ENCODE data around the gene PYM1. TPM values are rescaled to one million over a fixed set of nuclear protein-coding genes. Genes with fewer than 3 reads are reported as not detected.

Gene PYM1
- total RNA-seq, 1 experiment from 2014 or later: 58.9 TPM

- Histone ChIP-seq H3K23ac (ENCODE audit: insufficient read length, low read depth, low read length) (no peak overlapping the region), H3K79me1 (ENCODE audit: insufficient read depth, low read depth, low read length, poor library complexity, severe bottlenecking) (no peaks in the 10 kb centered on the region), H3K23me2 (ENCODE audit: insufficient read length, low read depth, low read length, poor library complexity, severe bottlenecking) (no peaks in the 10 kb centered on the region), H2BK120ac (ENCODE audit: low read depth, low read length, poor library complexity, severe bottlenecking) (no peak overlapping the region), H3K27ac (ENCODE audit: insufficient read length, low read depth, low read length) (no peak overlapping the region), H2AK5ac (ENCODE audit: insufficient read length, low read length) (no peak overlapping the region), H3K9ac (ENCODE audit: extremely low read depth, insufficient read length, low read length) (no peak overlapping the region), H2AFZ (ENCODE audit: low read length) (no peak overlapping the region), H2BK15ac (ENCODE audit: low read depth, low read length) (no peak overlapping the region), H3K27me3 (ENCODE audit: insufficient read depth, low read length) (no peaks in the 10 kb centered on the region), H4K20me1 (ENCODE audit: control insufficient read depth, insufficient read depth, insufficient read length) (no peaks in the 10 kb centered on the region), H3K18ac (ENCODE audit: insufficient read length, low read depth, low read length) (no peak overlapping the region), H4K91ac (ENCODE audit: insufficient read length, low read depth, low read length) (no peak overlapping the region), H3K4me2 (ENCODE audit: insufficient read depth, insufficient read length, low read length) (no peak overlapping the region), H2BK5ac (ENCODE audit: insufficient read length, low read length) (no peak overlapping the region), H3K14ac (ENCODE audit: insufficient read depth, low read length) (no peak overlapping the region), H4K8ac (replicated peaks; ENCODE audit: insufficient read length, low read depth, low read length) (no peak overlapping the region), H3K79me2 (ENCODE audit: insufficient read depth, low read length) (no peaks in the 10 kb centered on the region), H2BK20ac (ENCODE audit: low read depth, low read length, poor library complexity, severe bottlenecking) (no peak overlapping the region), H3K56ac (ENCODE audit: insufficient read length, low read depth, low read length) (no peak overlapping the region), H2BK12ac (ENCODE audit: insufficient read length, low read depth, low read length) (no peak overlapping the region), H4K5ac (ENCODE audit: insufficient read length, low read depth, low read length) (no peak overlapping the region), H3T11ph (ENCODE audit: low read length) (no peak overlapping the region), H3K4me1 (ENCODE audit: insufficient read depth, low read length) (no peaks in the 10 kb centered on the region), H3K9me3 (ENCODE audit: control insufficient read depth, low read depth, low read length) (no peaks in the 10 kb centered on the region), H3K4ac (ENCODE audit: low read depth, low read length) (no peak overlapping the region)
- H3K27me3 Mint-ChIP-seq (ENCODE audit: low read depth): no peaks in the 10 kb centered on the region; the same call in 1 of the 2 replicates
- WGBS (ENCODE audit: extremely low coverage, insufficient read length, low lambda C conversion rate): no CpG with 5 or more reads among the region's 8 CpGs
- peaks cover 0 to 4% (median 0%) of the 10 kb centered on the region in 3 experiments; a peak in 1 of 7 replicates for H3K36me3 Mint-ChIP-seq (ENCODE audit: insufficient read depth in 1 of 3, low read depth in 3 of 3)
- H3K27ac Mint-ChIP-seq: no peak overlapping the region
- TF ChIP-seq, protein P1, sequence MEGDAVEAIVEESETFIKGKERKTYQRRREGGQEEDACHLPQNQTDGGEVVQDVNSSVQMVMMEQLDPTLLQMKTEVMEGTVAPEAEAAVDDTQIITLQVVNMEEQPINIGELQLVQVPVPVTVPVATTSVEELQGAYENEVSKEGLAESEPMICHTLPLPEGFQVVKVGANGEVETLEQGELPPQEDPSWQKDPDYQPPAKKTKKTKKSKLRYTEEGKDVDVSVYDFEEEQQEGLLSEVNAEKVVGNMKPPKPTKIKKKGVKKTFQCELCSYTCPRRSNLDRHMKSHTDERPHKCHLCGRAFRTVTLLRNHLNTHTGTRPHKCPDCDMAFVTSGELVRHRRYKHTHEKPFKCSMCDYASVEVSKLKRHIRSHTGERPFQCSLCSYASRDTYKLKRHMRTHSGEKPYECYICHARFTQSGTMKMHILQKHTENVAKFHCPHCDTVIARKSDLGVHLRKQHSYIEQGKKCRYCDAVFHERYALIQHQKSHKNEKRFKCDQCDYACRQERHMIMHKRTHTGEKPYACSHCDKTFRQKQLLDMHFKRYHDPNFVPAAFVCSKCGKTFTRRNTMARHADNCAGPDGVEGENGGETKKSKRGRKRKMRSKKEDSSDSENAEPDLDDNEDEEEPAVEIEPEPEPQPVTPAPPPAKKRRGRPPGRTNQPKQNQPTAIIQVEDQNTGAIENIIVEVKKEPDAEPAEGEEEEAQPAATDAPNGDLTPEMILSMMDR (conservative IDR thresholded peaks at IDR 0.05): no peak
- DNase-seq: no peak
- H3K4me1 Mint-ChIP-seq: no peaks in the 10 kb centered on the region
- H3K9me3 Mint-ChIP-seq: peaks cover 5% of the 10 kb centered on the region in 2 experiments
- H3K4me3 Mint-ChIP-seq: no peak overlapping the region
Measured at GRCh38 chr12:55861396-55861795, 66.3 kb downstream of the PYM1 start.
